GM12892 (cell line): ENCODE data around the gene FOXA3.
"Not testable (repeated sequence)": the region's sequence is repeated elsewhere in the genome, so short reads cannot be mapped to it uniquely, and the experiment has no call there.

Source experiments
- DNase-seq: peaks from one replicate; pipeline ENCODE4 v3.0.0; 2011; ENCODE audit not compliant: insufficient read length
- FAIRE-seq: peaks from 2 replicates; lab custom pipeline; 2011; peaks lifted over from hg19 to GRCh38; lab: Jason Lieb, UNC
- POLR2A ChIP-seq: IDR thresholded peaks from 2 replicates; pipeline ENCODE4 v1.6.1; 2011; ENCODE audit warnings: low read depth, low read length, control low read depth
- POLR2AphosphoS5 ChIP-seq: IDR thresholded peaks from 2 replicates; pipeline ENCODE4 v1.6.1; 2011; ENCODE audit warnings: low read depth, low read length, control low read depth
- TAF1 ChIP-seq: IDR thresholded peaks from 2 replicates; pipeline ENCODE4 v1.6.1; 2011; ENCODE audit warnings: low read depth, mild to moderate bottlenecking, control low read depth, low read length, borderline replicate concordance

Gene FOXA3

GRCh38 chr19:45887200-45887710, 23.1 kb downstream of the FOXA3 start:
- no peak for DNase-seq
- TF ChIP-seq POLR2A (no peak), TAF1 (no peak), POLR2AphosphoS5 (no peak)
- FAIRE-seq = no peak

- FAIRE-seq = no peak
- DNase-seq = no peak
- TF ChIP-seq POLR2AphosphoS5 (no peak), POLR2A (no peak), TAF1 (no peak)
These were observed 25.2 kb downstream of the FOXA3 start for GRCh38 chr19:45889210-45889885.

DNA sequence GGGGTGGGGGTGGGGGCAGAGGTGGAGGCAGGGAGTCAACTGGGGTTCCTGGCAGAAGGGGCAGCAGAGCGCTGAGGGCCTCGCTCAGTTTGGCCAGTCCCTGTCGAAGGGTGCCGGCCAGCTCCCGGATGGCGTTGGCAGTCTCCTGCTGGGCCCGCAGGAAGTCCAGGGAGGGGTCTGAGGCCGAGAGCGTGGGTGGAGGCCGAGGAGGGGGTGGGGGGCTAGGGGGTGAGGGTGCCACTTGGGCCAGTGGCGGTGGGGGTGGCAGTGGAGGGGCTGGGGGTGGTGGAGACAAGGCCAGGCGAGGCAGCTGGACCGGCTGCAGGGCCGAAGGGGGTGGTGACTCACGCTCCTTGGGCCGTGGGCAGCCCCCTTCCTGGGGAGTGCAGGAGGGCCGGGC, 26.8 kb downstream of the FOXA3 start:
- TF ChIP-seq TAF1 (no peak), POLR2AphosphoS5 (no peak)
- FAIRE-seq (no peak), DNase-seq (no peak)

DNA sequence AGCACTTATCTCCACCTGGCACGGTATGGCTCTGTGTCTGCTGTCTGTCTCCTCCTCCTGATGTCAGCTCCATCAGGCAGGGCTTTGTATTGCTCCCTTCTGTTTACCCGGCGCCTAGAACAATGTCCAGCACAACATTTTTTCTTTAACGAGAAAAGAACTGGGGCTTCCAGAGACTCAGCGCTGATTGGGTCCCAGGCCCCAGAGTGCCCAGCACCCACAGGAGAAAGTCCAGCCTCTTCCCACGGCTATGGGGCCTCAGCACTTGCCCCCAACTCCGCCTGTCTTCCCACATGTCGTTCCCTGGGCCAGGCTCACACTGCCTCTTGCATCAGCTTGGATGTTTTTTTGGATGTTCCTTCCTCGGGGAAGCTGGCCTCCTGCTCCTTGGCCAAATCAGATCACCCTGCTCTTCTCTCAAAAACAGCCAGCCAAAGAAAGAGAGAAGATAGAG, 31.4 kb downstream of the FOXA3 start:
- DNase-seq (no peak), FAIRE-seq (no peak)
- TF ChIP-seq TAF1 = no peak
- no peak for TF ChIP-seq POLR2A
- no peak for TF ChIP-seq POLR2AphosphoS5

GRCh38 chr19:45895983-45896599, 32.0 kb downstream of the FOXA3 start:
- not testable (repeated sequence) for DNase-seq, FAIRE-seq

DNA sequence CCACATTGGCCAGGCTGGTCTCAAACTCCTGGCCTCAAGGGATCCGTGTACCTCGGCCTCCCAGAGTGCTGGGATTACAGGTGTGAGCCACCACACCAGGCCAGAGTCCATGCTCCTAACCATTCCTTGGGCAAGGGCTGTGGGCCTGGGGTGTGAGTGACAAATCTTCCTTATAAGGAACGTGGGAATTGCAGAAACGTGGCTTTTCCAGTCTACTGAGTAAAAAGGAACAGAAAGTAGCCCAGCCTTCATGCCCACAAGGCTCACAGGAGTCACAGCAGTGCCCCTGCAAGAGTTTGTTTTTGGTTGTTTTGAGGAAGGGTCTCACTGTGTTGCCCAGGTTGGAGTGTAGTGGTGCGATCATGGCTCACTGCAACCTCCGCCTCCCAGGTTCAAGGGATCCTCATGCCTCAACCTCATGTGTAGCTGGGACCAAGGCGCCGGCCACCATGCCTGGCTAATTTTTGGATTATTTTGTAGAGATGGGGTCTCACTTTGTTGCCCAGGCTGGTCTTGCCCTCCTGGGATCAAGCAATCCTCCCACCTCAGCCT, 33.2 kb downstream of the FOXA3 start:
- DNase-seq (no peak), FAIRE-seq (no peak)
- no peak for TF ChIP-seq POLR2AphosphoS5
- no peak for TF ChIP-seq TAF1
- TF ChIP-seq POLR2A = no peak

DNA sequence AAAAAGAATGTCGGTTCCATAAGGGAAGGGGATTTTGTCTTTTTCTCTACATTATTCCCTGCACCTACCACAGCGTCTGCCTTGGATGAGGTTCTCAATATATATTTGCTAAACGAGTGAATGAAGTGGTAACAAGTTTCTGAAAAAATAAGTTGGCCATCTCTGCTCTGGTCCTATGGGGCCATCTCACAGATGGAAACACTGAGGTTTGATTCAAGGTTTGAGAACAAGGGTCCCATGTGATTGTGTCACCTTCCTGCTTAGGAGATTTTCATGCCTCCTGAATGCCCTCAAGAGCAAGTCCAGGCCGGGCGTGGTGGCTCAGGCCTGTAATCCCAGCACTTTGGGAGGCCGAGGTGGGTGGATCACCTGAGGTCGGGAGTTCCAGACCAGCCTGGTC, 35.1 kb downstream of the FOXA3 start:
- DNase-seq (no peak), FAIRE-seq (no peak)

DNA sequence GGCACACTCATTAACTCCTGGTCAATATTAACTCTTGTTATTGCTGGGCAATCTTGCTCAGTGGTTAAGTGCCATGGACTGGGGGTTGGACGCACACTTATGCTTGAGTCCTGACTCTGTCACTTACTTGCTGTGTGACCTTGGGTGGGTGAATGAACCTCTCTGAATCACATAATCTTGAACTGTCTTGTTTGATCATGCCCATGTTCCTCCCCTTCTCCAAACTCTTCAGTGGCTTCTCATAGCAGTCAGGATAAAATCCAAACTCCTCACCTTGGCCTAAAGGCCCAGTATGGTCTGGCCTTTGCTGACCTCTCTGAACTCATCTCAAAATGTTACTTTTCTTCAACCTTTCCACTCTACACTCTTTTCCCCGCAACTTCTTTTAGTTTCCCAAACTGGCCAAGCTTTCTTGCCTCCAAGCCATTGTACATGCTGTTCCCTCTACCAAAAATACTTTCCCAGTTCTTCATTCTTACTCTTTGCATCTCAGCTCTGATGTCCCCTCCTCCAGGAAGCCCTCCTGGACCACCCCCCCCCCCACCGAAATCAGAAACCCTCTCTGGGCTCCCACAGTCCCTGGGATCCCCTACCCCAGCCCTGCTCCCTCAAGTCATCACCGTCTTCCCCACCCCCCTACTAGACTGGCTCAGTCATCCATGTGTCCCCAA, 35.9 kb downstream of the FOXA3 start:
- FAIRE-seq = no peak
- TF ChIP-seq TAF1 = no peak
- TF ChIP-seq POLR2AphosphoS5 = no peak
- TF ChIP-seq POLR2A = no peak
- no peak for DNase-seq

More for the DNA sequence above, 35.1 kb downstream of the FOXA3 start:
- TF ChIP-seq POLR2A (no peak), POLR2AphosphoS5 (no peak), TAF1 (no peak)

- DNase-seq (no peak), FAIRE-seq (no peak)
- TF ChIP-seq POLR2AphosphoS5 (no peak), TAF1 (no peak), POLR2A (no peak)
These were observed 36.8 kb downstream of the FOXA3 start for GRCh38 chr19:45900738-45901431.

DNA sequence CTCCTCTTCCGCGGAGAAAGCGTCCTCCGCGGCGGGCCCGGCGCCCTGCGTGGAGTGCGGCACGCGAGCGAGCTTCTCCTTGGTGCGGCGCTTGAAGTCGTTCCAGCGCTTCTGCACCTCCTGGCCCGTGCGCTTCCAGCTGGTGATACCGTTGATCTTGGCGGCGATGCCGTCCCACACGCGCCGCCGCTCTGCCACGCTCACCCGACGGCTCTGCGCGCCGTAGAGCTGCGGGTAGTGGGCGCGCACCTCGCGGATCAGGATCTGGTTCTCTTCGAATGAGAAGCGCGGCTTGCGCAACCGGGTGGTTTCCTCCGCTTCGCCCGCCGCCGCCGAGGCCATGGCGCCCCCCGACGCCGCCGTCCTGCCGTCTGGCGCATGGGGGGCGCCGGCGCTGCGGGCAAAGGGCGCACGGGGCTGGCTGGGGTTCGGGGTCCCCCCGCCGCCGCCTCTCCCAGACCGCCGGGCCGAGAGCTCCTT, 37.3 kb downstream of the FOXA3 start:
- DNase-seq (no peak), FAIRE-seq (no peak)
- TF ChIP-seq TAF1 = no peak
- no peak for TF ChIP-seq POLR2A
- no peak for TF ChIP-seq POLR2AphosphoS5

- FAIRE-seq (no peak), DNase-seq (no peak)
- TF ChIP-seq POLR2A = no peak
- no peak for TF ChIP-seq POLR2AphosphoS5
- TF ChIP-seq TAF1 = no peak
These were observed 38.0 kb downstream of the FOXA3 start, which contains the start of gene MYPOP for GRCh38 chr19:45901912-45902650. Gene MYPOP, minus strand, starts transcription at chr19:45902613. Its CDS starts 840 bp downstream, at chr19:45901773.
